ENCODE measurements around the gene ABCC4. TPM values are rescaled to one million over a fixed set of nuclear protein-coding genes. Genes with fewer than 3 reads are reported as not detected.

The ABCC4 gene
- total and polyA plus RNA-seq, 2 experiments from 2014 or later: 4.3 to 12.2 TPM

DNA sequence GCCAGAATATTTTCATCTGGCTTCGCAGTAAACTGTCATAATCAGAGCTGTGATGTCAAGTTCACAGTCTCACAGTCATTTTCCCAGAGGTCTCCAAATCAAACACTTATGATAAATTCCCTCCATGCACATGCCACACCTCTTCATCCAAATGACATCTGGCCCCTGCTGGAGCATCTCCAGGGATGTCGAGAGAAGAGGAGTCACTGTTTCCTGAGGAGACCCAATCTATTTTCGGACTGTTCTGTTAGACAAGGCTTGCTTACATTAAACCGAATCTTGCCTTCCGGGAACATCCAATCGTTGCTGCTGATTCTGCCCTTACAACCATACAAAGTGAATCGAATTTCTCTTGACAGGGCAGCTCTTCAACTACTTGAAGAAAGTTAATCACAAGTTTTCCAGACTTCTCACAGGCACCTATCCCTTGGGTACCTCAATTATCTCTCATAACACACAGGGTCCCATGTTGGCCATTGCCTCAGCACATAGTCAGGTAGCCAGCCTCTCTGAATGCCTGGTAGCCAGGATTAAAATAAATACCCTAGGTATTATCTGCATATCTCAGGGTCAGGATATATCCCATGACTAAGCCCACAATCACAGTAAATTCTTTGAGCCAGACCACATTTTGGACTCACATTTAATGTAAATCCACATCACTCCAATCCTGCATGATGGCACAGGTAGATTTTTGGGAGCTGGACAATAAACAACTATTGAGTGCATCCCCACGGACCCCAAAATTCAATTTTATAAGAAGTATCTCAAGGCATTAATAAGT is 182.5 kb downstream of the ABCC4 start:
- TF ChIP-seq ZNF114 (CRISPR knock-in tag; IDR thresholded peaks at IDR 0.05): no peak
- TF ChIP-seq, protein P1, sequence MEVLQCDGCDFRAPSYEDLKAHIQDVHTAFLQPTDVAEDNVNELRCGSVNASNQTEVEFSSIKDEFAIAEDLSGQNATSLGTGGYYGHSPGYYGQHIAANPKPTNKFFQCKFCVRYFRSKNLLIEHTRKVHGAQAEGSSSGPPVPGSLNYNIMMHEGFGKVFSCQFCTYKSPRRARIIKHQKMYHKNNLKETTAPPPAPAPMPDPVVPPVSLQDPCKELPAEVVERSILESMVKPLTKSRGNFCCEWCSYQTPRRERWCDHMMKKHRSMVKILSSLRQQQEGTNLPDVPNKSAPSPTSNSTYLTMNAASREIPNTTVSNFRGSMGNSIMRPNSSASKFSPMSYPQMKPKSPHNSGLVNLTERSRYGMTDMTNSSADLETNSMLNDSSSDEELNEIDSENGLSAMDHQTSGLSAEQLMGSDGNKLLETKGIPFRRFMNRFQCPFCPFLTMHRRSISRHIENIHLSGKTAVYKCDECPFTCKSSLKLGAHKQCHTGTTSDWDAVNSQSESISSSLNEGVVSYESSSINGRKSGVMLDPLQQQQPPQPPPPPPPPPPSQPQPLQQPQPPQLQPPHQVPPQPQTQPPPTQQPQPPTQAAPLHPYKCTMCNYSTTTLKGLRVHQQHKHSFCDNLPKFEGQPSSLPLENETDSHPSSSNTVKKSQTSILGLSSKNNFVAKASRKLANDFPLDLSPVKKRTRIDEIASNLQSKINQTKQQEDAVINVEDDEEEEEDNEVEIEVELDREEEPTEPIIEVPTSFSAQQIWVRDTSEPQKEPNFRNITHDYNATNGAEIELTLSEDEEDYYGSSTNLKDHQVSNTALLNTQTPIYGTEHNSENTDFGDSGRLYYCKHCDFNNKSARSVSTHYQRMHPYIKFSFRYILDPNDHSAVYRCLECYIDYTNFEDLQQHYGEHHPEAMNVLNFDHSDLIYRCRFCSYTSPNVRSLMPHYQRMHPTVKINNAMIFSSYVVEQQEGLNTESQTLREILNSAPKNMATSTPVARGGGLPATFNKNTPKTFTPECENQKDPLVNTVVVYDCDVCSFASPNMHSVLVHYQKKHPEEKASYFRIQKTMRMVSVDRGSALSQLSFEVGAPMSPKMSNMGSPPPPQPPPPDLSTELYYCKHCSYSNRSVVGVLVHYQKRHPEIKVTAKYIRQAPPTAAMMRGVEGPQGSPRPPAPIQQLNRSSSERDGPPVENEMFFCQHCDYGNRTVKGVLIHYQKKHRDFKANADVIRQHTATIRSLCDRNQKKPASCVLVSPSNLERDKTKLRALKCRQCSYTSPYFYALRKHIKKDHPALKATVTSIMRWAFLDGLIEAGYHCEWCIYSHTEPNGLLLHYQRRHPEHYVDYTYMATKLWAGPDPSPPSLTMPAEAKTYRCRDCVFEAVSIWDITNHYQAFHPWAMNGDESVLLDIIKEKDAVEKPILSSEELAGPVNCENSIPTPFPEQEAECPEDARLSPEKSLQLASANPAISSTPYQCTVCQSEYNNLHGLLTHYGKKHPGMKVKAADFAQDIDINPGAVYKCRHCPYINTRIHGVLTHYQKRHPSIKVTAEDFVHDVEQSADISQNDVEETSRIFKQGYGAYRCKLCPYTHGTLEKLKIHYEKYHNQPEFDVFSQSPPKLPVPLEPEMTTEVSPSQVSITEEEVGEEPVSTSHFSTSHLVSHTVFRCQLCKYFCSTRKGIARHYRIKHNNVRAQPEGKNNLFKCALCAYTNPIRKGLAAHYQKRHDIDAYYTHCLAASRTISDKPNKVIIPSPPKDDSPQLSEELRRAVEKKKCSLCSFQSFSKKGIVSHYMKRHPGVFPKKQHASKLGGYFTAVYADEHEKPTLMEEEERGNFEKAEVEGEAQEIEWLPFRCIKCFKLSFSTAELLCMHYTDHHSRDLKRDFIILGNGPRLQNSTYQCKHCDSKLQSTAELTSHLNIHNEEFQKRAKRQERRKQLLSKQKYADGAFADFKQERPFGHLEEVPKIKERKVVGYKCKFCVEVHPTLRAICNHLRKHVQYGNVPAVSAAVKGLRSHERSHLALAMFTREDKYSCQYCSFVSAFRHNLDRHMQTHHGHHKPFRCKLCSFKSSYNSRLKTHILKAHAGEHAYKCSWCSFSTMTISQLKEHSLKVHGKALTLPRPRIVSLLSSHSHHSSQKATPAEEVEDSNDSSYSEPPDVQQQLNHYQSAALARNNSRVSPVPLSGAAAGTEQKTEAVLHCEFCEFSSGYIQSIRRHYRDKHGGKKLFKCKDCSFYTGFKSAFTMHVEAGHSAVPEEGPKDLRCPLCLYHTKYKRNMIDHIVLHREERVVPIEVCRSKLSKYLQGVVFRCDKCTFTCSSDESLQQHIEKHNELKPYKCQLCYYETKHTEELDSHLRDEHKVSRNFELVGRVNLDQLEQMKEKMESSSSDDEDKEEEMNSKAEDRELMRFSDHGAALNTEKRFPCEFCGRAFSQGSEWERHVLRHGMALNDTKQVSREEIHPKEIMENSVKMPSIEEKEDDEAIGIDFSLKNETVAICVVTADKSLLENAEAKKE (CRISPR knock-in tag; IDR thresholded peaks at IDR 0.05): no peak
- TF ChIP-seq CREB1 (CRISPR knock-in tag; IDR thresholded peaks at IDR 0.05; ENCODE audit: low read depth): no peak
- TF ChIP-seq ZNF331 (CRISPR knock-in tag; IDR thresholded peaks at IDR 0.05; ENCODE audit: low read depth): no peak
- TF ChIP-seq EZH2 (IDR thresholded peaks at IDR 0.05; ENCODE audit: low read depth, unreplicated experiment): no peak
- TF ChIP-seq, protein P2, sequence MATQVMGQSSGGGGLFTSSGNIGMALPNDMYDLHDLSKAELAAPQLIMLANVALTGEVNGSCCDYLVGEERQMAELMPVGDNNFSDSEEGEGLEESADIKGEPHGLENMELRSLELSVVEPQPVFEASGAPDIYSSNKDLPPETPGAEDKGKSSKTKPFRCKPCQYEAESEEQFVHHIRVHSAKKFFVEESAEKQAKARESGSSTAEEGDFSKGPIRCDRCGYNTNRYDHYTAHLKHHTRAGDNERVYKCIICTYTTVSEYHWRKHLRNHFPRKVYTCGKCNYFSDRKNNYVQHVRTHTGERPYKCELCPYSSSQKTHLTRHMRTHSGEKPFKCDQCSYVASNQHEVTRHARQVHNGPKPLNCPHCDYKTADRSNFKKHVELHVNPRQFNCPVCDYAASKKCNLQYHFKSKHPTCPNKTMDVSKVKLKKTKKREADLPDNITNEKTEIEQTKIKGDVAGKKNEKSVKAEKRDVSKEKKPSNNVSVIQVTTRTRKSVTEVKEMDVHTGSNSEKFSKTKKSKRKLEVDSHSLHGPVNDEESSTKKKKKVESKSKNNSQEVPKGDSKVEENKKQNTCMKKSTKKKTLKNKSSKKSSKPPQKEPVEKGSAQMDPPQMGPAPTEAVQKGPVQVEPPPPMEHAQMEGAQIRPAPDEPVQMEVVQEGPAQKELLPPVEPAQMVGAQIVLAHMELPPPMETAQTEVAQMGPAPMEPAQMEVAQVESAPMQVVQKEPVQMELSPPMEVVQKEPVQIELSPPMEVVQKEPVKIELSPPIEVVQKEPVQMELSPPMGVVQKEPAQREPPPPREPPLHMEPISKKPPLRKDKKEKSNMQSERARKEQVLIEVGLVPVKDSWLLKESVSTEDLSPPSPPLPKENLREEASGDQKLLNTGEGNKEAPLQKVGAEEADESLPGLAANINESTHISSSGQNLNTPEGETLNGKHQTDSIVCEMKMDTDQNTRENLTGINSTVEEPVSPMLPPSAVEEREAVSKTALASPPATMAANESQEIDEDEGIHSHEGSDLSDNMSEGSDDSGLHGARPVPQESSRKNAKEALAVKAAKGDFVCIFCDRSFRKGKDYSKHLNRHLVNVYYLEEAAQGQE (IDR thresholded peaks at IDR 0.05; ENCODE audit: unreplicated experiment): no peak
- no peak for TF ChIP-seq EZH2phosphoT487 (IDR thresholded peaks at IDR 0.05; ENCODE audit: unreplicated experiment)
- no peak for TF ChIP-seq NANOG (IDR thresholded peaks at IDR 0.05; ENCODE audit: borderline replicate concordance)
- TF ChIP-seq, protein P3, sequence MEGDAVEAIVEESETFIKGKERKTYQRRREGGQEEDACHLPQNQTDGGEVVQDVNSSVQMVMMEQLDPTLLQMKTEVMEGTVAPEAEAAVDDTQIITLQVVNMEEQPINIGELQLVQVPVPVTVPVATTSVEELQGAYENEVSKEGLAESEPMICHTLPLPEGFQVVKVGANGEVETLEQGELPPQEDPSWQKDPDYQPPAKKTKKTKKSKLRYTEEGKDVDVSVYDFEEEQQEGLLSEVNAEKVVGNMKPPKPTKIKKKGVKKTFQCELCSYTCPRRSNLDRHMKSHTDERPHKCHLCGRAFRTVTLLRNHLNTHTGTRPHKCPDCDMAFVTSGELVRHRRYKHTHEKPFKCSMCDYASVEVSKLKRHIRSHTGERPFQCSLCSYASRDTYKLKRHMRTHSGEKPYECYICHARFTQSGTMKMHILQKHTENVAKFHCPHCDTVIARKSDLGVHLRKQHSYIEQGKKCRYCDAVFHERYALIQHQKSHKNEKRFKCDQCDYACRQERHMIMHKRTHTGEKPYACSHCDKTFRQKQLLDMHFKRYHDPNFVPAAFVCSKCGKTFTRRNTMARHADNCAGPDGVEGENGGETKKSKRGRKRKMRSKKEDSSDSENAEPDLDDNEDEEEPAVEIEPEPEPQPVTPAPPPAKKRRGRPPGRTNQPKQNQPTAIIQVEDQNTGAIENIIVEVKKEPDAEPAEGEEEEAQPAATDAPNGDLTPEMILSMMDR (conservative IDR thresholded peaks at IDR 0.05; ENCODE audit: low read depth in 2 of 2): no peak
- TF ChIP-seq JUNB (IDR thresholded peaks at IDR 0.05; ENCODE audit: unreplicated experiment): no peak
- TF ChIP-seq, protein P4, sequence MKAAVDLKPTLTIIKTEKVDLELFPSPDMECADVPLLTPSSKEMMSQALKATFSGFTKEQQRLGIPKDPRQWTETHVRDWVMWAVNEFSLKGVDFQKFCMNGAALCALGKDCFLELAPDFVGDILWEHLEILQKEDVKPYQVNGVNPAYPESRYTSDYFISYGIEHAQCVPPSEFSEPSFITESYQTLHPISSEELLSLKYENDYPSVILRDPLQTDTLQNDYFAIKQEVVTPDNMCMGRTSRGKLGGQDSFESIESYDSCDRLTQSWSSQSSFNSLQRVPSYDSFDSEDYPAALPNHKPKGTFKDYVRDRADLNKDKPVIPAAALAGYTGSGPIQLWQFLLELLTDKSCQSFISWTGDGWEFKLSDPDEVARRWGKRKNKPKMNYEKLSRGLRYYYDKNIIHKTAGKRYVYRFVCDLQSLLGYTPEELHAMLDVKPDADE (IDR thresholded peaks at IDR 0.05): no peak
- TF ChIP-seq POLR2AphosphoS5 (IDR thresholded peaks at IDR 0.05; ENCODE audit: low read depth): no peak
- no peak for TF ChIP-seq STAT1 (IDR thresholded peaks at IDR 0.05; ENCODE audit: unreplicated experiment)
- Histone ChIP-seq H3K79me2 (replicated peaks; ENCODE audit: insufficient read depth) (no peaks in the 10 kb centered on the region), H3K9me2 (ENCODE audit: insufficient read depth) (no peaks in the 10 kb centered on the region), H3K4me1 (ENCODE audit: insufficient read depth) (peaks cover 10% of the 10 kb centered on the region; the same call in 1 of the 2 replicates), H3K27ac (ENCODE audit: low read depth) (no peak overlapping the region), H2AFZ (no peak overlapping the region), H3K4me2 (no peak overlapping the region), H3K36me3 (ENCODE audit: insufficient read depth) (no peaks in the 10 kb centered on the region), H3K4me3 (no peak overlapping the region), H3F3A (replicated peaks; ENCODE audit: low read depth) (no peaks in the 10 kb centered on the region), H4K20me1 (replicated peaks; ENCODE audit: insufficient read depth) (no peaks in the 10 kb centered on the region), H3K27me3 (ENCODE audit: insufficient read depth) (no peaks in the 10 kb centered on the region)
- Mint-ChIP-seq H3K27me3 (ENCODE audit: insufficient read depth, low read depth, poor library complexity) (peaks cover 8% of the 10 kb centered on the region), H3K9me3 (no peaks in the 10 kb centered on the region), H3K4me1 (peaks cover 15% of the 10 kb centered on the region; the same call in 2 of the 3 replicates), H3K27ac (no peak overlapping the region), H3K4me3 (no peak overlapping the region), H3K36me3 (ENCODE audit: low read depth) (0 out of 3 replicates have a peak, but pooled peaks cover 4% of the 10 kb centered on the region)
- DNase-seq (ENCODE audit: low spot score): no peak
- ATAC-seq: no peak
